Measurements from ENCODE around the gene KCNJ6. TPM values are rescaled to one million over a fixed set of nuclear protein-coding genes. Genes with fewer than 3 reads are reported as not detected.

KCNJ6 gene
- total RNA-seq, 1 experiment from 2014 or later = 0.05 TPM

DNA sequence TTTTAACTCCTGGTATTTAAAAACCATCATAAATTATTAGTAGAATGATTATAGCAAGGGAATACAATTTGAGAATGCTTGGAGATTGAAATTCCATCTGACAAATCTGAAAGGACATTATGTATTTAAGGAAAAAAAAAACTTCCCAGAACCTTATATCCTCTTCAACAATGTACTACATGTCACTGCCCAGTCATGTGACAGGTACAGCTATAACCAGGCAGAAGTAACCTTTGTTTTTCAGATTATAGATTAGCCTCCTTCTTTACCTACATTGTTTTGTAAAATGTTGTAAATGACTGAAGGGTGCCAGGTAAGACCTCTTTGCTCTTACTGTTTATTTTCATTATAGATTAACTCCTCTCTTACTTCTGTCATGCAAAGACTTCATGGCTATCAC is 96.9 kb downstream of the KCNJ6 start:
- Mint-ChIP-seq H3K27me3 (ENCODE audit: unreplicated experiment) (peaks cover 31% of the 10 kb centered on the region), H3K4me1 (ENCODE audit: low read depth, unreplicated experiment) (no peaks in the 10 kb centered on the region), H3K9me3 (ENCODE audit: low read depth, unreplicated experiment) (no peaks in the 10 kb centered on the region), H3K36me3 (ENCODE audit: insufficient read depth, unreplicated experiment) (no peaks in the 10 kb centered on the region), H3K27ac (ENCODE audit: unreplicated experiment) (no peak overlapping the region), H3K4me3 (ENCODE audit: low read depth, unreplicated experiment) (no peak overlapping the region)
- BruUV-seq (replicated peaks) = no TSS peak
- TF ChIP-seq, protein P1, sequence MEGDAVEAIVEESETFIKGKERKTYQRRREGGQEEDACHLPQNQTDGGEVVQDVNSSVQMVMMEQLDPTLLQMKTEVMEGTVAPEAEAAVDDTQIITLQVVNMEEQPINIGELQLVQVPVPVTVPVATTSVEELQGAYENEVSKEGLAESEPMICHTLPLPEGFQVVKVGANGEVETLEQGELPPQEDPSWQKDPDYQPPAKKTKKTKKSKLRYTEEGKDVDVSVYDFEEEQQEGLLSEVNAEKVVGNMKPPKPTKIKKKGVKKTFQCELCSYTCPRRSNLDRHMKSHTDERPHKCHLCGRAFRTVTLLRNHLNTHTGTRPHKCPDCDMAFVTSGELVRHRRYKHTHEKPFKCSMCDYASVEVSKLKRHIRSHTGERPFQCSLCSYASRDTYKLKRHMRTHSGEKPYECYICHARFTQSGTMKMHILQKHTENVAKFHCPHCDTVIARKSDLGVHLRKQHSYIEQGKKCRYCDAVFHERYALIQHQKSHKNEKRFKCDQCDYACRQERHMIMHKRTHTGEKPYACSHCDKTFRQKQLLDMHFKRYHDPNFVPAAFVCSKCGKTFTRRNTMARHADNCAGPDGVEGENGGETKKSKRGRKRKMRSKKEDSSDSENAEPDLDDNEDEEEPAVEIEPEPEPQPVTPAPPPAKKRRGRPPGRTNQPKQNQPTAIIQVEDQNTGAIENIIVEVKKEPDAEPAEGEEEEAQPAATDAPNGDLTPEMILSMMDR (IDR thresholded peaks at IDR 0.05; ENCODE audit: unreplicated experiment) = no peak
- DNase-seq = no peak
- CTCF ChIA-PET = interaction anchor here (0.6 kb wide), 1 partner anchor 342 kb away, joined by 4 read pairs; no protein-coding TSS in a partner anchor
- intact Hi-C loops (cut with micrococcal nuclease; ENCODE audit: unreplicated experiment) = no loop called here

DNA sequence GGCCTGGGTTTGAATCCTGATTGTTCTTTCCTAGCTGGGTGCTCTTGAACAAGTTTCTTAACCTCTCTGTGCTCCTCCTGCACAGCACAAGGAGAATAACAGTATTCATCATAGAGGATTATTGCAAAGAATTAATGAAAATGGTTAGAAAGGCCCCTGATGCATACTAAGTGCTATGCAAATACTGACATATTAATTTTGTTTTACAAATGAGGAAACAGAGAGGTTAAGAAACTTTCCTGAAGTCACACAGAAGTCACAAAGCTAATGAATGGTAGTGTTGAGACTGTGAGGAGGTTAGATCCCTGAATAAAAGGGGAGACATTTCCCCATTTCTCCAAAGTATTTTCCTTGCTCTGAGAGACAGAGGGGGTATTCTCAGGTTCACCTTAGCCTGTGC is 99.0 kb downstream of the KCNJ6 start:
- CTCF ChIA-PET = no interaction called here
- no peak overlapping the region for H3K4me3 Mint-ChIP-seq (ENCODE audit: low read depth, unreplicated experiment)
- BruUV-seq (replicated peaks) = no TSS peak
- H3K27ac Mint-ChIP-seq (ENCODE audit: unreplicated experiment) = no peak overlapping the region
- peaks cover 33% of the 10 kb centered on the region for H3K27me3 Mint-ChIP-seq (ENCODE audit: unreplicated experiment)
- TF ChIP-seq, protein P1 (IDR thresholded peaks at IDR 0.05; ENCODE audit: unreplicated experiment) = no peak
- no peaks in the 10 kb centered on the region for H3K4me1 Mint-ChIP-seq (ENCODE audit: low read depth, unreplicated experiment)
- DNase-seq = no peak
- H3K9me3 Mint-ChIP-seq (ENCODE audit: low read depth, unreplicated experiment) = no peaks in the 10 kb centered on the region
- intact Hi-C loops (cut with micrococcal nuclease; ENCODE audit: unreplicated experiment) = no loop called here
- no peaks in the 10 kb centered on the region for H3K36me3 Mint-ChIP-seq (ENCODE audit: insufficient read depth, unreplicated experiment)

DNA sequence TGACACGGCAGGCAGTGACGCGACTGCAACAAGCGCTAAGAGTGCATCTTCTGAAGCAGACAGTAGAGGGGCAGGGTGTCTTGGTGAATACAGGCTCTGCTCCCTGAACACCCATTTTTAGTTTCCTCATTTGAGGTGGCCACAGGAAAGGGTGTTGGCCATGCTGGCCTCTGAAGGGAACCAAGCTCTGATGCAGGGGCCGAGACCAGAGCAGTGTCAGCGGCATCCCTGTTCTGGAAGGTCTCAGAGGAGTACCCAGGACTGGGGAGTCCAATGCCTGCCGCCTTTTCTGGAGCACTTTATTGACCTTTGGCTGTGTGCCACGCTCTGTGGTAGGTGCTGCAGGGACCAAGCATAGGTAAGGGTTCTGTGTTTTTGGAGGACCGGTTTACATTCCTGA is 100.4 kb downstream of the KCNJ6 start:
- Mint-ChIP-seq H3K27ac (ENCODE audit: unreplicated experiment) (no peak overlapping the region), H3K27me3 (ENCODE audit: unreplicated experiment) (peaks cover 46% of the 10 kb centered on the region), H3K36me3 (ENCODE audit: insufficient read depth, unreplicated experiment) (no peaks in the 10 kb centered on the region), H3K9me3 (ENCODE audit: low read depth, unreplicated experiment) (no peaks in the 10 kb centered on the region), H3K4me1 (ENCODE audit: low read depth, unreplicated experiment) (no peaks in the 10 kb centered on the region), H3K4me3 (ENCODE audit: low read depth, unreplicated experiment) (no peak overlapping the region)
- no peak for DNase-seq
- CTCF ChIA-PET = no interaction called here
- TF ChIP-seq, protein P1 (IDR thresholded peaks at IDR 0.05; ENCODE audit: unreplicated experiment) = no peak
- intact Hi-C loops (cut with micrococcal nuclease; ENCODE audit: unreplicated experiment) = no loop called here
- no TSS peak for BruUV-seq (replicated peaks)

DNA sequence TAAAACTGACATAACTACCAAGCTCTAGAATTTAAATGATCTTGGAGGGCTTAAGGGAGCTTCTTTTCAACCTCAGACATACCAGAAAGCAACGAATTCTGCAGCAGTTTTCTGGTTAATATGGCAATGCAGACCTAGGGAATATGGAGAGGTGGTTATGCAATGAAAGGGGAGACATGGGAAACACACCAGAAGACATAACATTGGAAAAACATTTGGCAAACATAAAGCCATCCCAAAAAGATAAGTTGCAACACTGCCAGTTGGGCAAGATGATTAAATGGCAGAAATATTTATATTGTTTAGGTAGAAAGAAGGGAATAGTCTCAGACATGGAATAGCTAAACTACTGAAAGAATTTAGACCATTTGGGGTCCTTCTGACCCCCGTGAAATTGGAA is 104.5 kb downstream of the KCNJ6 start:
- Mint-ChIP-seq H3K36me3 (ENCODE audit: insufficient read depth, unreplicated experiment) (no peaks in the 10 kb centered on the region), H3K4me3 (ENCODE audit: low read depth, unreplicated experiment) (no peak overlapping the region), H3K9me3 (ENCODE audit: low read depth, unreplicated experiment) (no peaks in the 10 kb centered on the region), H3K4me1 (ENCODE audit: low read depth, unreplicated experiment) (no peaks in the 10 kb centered on the region), H3K27ac (ENCODE audit: unreplicated experiment) (no peak overlapping the region), H3K27me3 (ENCODE audit: unreplicated experiment) (peaks cover 37% of the 10 kb centered on the region)
- DNase-seq = no peak
- CTCF ChIA-PET = interaction anchor here (0.6 kb wide), 1 partner anchor 53 kb away, joined by 3 read pairs; no protein-coding TSS in a partner anchor
- TF ChIP-seq, protein P1 (IDR thresholded peaks at IDR 0.05; ENCODE audit: unreplicated experiment) = no peak
- BruUV-seq (replicated peaks) = no TSS peak
- intact Hi-C loops (cut with micrococcal nuclease; ENCODE audit: unreplicated experiment) = no loop called here
